ENCODE results near the gene MCUB.

MCUB gene

GRCh38 chr4:109730619-109731545 lies 170.8 kb downstream of the MCUB start:
- H3K4me3 ChIP-seq (ENCODE audit: low read length, poor library complexity, severe bottlenecking) = peak overlapping the region; percentile 77
- no peaks in the 10 kb centered on the region for H3K9me2 ChIP-seq (replicated peaks; ENCODE audit: low read depth, low read length)
- no peaks in the 10 kb centered on the region for H3K36me3 ChIP-seq (ENCODE audit: insufficient read depth, low read length)
- peaks cover 30% of the 10 kb centered on the region for H3K4me1 ChIP-seq (ENCODE audit: insufficient read depth, low read length, poor library complexity, severe bottlenecking)
- peak overlapping the region; percentile 69 for H3K4me2 ChIP-seq (ENCODE audit: low read depth, low read length, poor library complexity, severe bottlenecking)
- H3K9ac ChIP-seq (ENCODE audit: low read depth, low read length, poor library complexity, severe bottlenecking) = peak overlapping the region; percentile 63
- no peak for TF ChIP-seq EZH2phosphoT487 (IDR thresholded peaks at IDR 0.05; ENCODE audit: borderline replicate concordance)
- no peak for TF ChIP-seq CTCF (conservative IDR thresholded peaks at IDR 0.05; ENCODE audit: low read length)
- no peaks in the 10 kb centered on the region for H4K20me1 ChIP-seq (ENCODE audit: insufficient read depth, low read length, poor library complexity, severe bottlenecking)
- 0 out of 2 replicates have a peak, but pooled peaks cover 4% of the 10 kb centered on the region for H3F3A ChIP-seq (ENCODE audit: low read depth)
- peaks cover 20% of the 10 kb centered on the region; the same call in 1 of the 2 replicates for H3K79me2 ChIP-seq (ENCODE audit: insufficient read depth, low read length)
- peak overlapping the region; percentile 97 for H2AFZ ChIP-seq (ENCODE audit: low read length)
- H3K9me3 ChIP-seq (ENCODE audit: insufficient read depth, low read depth, low read length) = no peaks in the 10 kb centered on the region
- H3K27me3 ChIP-seq (ENCODE audit: insufficient read depth, low read length, poor library complexity, severe bottlenecking) = no peaks in the 10 kb centered on the region

DNA sequence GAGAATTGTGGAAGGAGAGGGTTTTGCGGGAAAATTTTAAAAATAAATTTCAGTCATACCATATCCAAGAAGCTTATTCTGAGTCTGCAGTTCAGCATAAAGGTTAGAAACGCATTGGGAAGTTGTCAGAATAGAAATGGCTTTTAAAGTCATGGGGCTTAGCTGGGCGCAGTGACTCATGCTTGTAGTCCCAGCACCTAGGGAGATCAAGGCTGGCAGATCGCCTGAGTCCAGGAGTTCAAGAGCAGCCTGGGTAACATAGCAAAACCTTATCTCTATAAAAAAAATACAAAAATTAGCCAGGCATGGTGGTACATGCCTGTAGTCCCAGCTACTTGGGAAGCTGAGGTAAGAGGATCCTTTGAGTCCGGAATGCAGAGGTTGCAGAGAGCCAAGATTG lies 173.7 kb downstream of the MCUB start:
- Histone ChIP-seq H3K4me1 (ENCODE audit: insufficient read depth, low read length, poor library complexity, severe bottlenecking) (peaks cover 11% of the 10 kb centered on the region), H3K9me2 (replicated peaks; ENCODE audit: low read depth, low read length) (no peaks in the 10 kb centered on the region), H2AFZ (ENCODE audit: low read length) (no peak overlapping the region), H3K79me2 (ENCODE audit: insufficient read depth, low read length) (peaks cover 7% of the 10 kb centered on the region; the same call in 1 of the 2 replicates), H4K20me1 (ENCODE audit: insufficient read depth, low read length, poor library complexity, severe bottlenecking) (no peaks in the 10 kb centered on the region), H3K9me3 (ENCODE audit: insufficient read depth, low read depth, low read length) (no peaks in the 10 kb centered on the region), H3K9ac (ENCODE audit: low read depth, low read length, poor library complexity, severe bottlenecking) (no peak overlapping the region), H3F3A (ENCODE audit: low read depth) (0 out of 2 replicates have a peak, but pooled peaks cover 4% of the 10 kb centered on the region), H3K36me3 (ENCODE audit: insufficient read depth, low read length) (no peaks in the 10 kb centered on the region), H3K4me3 (ENCODE audit: low read length, poor library complexity, severe bottlenecking) (no peak overlapping the region), H3K4me2 (ENCODE audit: low read depth, low read length, poor library complexity, severe bottlenecking) (no peak overlapping the region), H3K27me3 (ENCODE audit: insufficient read depth, low read length, poor library complexity, severe bottlenecking) (no peaks in the 10 kb centered on the region)
- TF ChIP-seq CTCF (conservative IDR thresholded peaks at IDR 0.05; ENCODE audit: low read length) = no peak
- TF ChIP-seq EZH2phosphoT487 (IDR thresholded peaks at IDR 0.05; ENCODE audit: borderline replicate concordance) = no peak

- Histone ChIP-seq H3K36me3 (ENCODE audit: insufficient read depth, low read length) (no peaks in the 10 kb centered on the region), H3K4me1 (ENCODE audit: insufficient read depth, low read length, poor library complexity, severe bottlenecking) (no peaks in the 10 kb centered on the region), H3K9ac (ENCODE audit: low read depth, low read length, poor library complexity, severe bottlenecking) (no peak overlapping the region), H4K20me1 (ENCODE audit: insufficient read depth, low read length, poor library complexity, severe bottlenecking) (no peaks in the 10 kb centered on the region), H3K9me2 (replicated peaks; ENCODE audit: low read depth, low read length) (no peaks in the 10 kb centered on the region), H3K27me3 (ENCODE audit: insufficient read depth, low read length, poor library complexity, severe bottlenecking) (no peaks in the 10 kb centered on the region), H3K79me2 (ENCODE audit: insufficient read depth, low read length) (no peaks in the 10 kb centered on the region), H3K4me2 (ENCODE audit: low read depth, low read length, poor library complexity, severe bottlenecking) (no peak overlapping the region), H3K9me3 (ENCODE audit: insufficient read depth, low read depth, low read length) (no peaks in the 10 kb centered on the region), H2AFZ (ENCODE audit: low read length) (no peak overlapping the region), H3K4me3 (ENCODE audit: low read length, poor library complexity, severe bottlenecking) (no peak overlapping the region), H3F3A (ENCODE audit: low read depth) (0 out of 2 replicates have a peak, but pooled peaks cover 4% of the 10 kb centered on the region)
- TF ChIP-seq EZH2phosphoT487 (IDR thresholded peaks at IDR 0.05; ENCODE audit: borderline replicate concordance) (no peak), CTCF (conservative IDR thresholded peaks at IDR 0.05; ENCODE audit: low read length) (no peak)
Measured at GRCh38 chr4:109735566-109736365, 175.7 kb downstream of the MCUB start.

All from Loucy (cell line).